Esophagus squamous epithelium (tissue), 5 donors: Measurements from ENCODE around the gene IKBKE. TPM values are rescaled to one million over a fixed set of nuclear protein-coding genes. Genes with fewer than 3 reads are reported as not detected.

ENCODE experiments used
- DNase-seq: peaks from one replicate; lab custom pipeline; 2025; lab: John Stamatoyannopoulos, UW
- H3K27ac ChIP-seq, 4 donors: fragments of 200-600 bp; sonication (generic); one replicate each; pipeline ENCODE4 v1.5.1; 2016 to 2019; ENCODE audit warnings: mild to moderate bottlenecking in 1 of 4
- H3K27me3 ChIP-seq, 4 donors: fragments of 200-600 bp; sonication (generic); 1 replicate in 3 of 4; 2 replicates in 1 of 4; pipeline versions ENCODE4 v1.5.1 to v1.6.0; 2017 to 2021; ENCODE audit warnings: antibody characterized with exemption in 1 of 4
- H3K36me3 ChIP-seq, 3 donors: fragments of 200-600 bp; sonication (generic); one replicate each; pipeline ENCODE4 v1.5.1; 2016 to 2019
- H3K4me1 ChIP-seq, 3 donors: fragments of 200-600 bp; sonication (generic); one replicate each; pipeline ENCODE4 v1.5.1; 2017 to 2019
- H3K4me3 ChIP-seq, 4 donors: fragments of 200-600 bp; sonication (generic); 1 replicate in 3 of 4; 2 replicates in 1 of 4; pipeline ENCODE4 v1.5.1; 2016 to 2019; ENCODE audit warnings: mild to moderate bottlenecking in 2 of 4, moderate library complexity in 1 of 4
- H3K9me3 ChIP-seq, 3 donors: fragments of 200-600 bp; sonication (generic); one replicate each; pipeline ENCODE4 v1.5.1; 2016 to 2019
- CTCF ChIP-seq, 6 experiments: fragments of 450-650 bp in 4 of 6; fragments of 200-600 bp in 2 of 6; sonication (generic) in 2 of 6; IDR thresholded peaks; one replicate each; pipeline ENCODE4 v1.5.1; 2016 to 2019; ENCODE audit warnings: antibody characterized with exemption in 6 of 6, mild to moderate bottlenecking in 4 of 6, moderate library complexity in 4 of 6
- POLR2A ChIP-seq, 4 donors: fragments of 450-650 bp; IDR thresholded peaks; one replicate each; pipeline ENCODE4 v1.6.1; 2017; ENCODE audit warnings: antibody characterized with exemption in 4 of 4, mild to moderate bottlenecking in 4 of 4, moderate library complexity in 3 of 4
- WGBS, 2 donors: methylation state at CpG; one replicate each; pipeline ENCODE4 v1.1.5; 2018; 5-methylcytosine and 5-hydroxymethylcytosine counted together
- intact Hi-C: fragments of 100-400 bp; cut with DNase I; formaldehyde crosslinking; loops from one replicate; pipeline ENCODE4 v1.15.0; 2022
- total RNA-seq, 4 donors: library from RNA; depleted of rRNA; stranded (reverse); fragments of >200 nt; gene quantifications; one replicate each; pipeline ENCODE4 v1.1.0, GENCODE V29; 2016
- donor health status: DM: yes; HTN: yes; CAD: no.

The IKBKE gene
- total RNA-seq: 10 to 100 TPM; 12.6 to 23.7 (median 18.1) TPM

GRCh38 chr1:206469933-206470691, at the start of gene IKBKE:
Gene IKBKE (plus strand): TSS chr1:206470476. CDS start chr1:206473228, 2,752 bp downstream.
- DNase-seq: no peak
- intact Hi-C loops: no loop called here
- peak within 1 kb of the TSS; percentile 76 to 87 (median 84) for H3K27ac ChIP-seq
- no peaks in the 10 kb centered on the region for H3K9me3 ChIP-seq
- no peaks in the 10 kb centered on the region for H3K27me3 ChIP-seq
- TF ChIP-seq CTCF (IDR thresholded peaks at IDR 0.05) (peak in 4 of 6 experiments; percentile 10 to 50 (median 38)), POLR2A (IDR thresholded peaks at IDR 0.05) (peak in 1 of 4 donors; percentile 53)
- H3K36me3 ChIP-seq: peaks cover 0 to 27% (median 3%) of the 10 kb centered on the region in 3 donors
- peak within 1 kb of the TSS; percentile 60 to 78 (median 75) for H3K4me3 ChIP-seq
- peaks cover 34 to 71% (median 38%) of the 10 kb centered on the region in 3 donors for H3K4me1 ChIP-seq
- WGBS, 2 donors: 13 to 43% methylated on average over 1 to 3 of the region's 10 CpGs

- H3K4me3 ChIP-seq: no peak overlapping the region
- no peak for TF ChIP-seq CTCF (IDR thresholded peaks at IDR 0.05)
- no peak for TF ChIP-seq POLR2A (IDR thresholded peaks at IDR 0.05)
Measured at GRCh38 chr1:206421616-206422340, 48.5 kb upstream of the IKBKE start.

GRCh38 chr1:206422525-206422924, 47.8 kb upstream of the IKBKE start:
- intact Hi-C loops: no loop called here
- H3K36me3 ChIP-seq: peaks cover 0 to 96% (median 19%) of the 10 kb centered on the region in 3 donors
- no peak overlapping the region for H3K27ac ChIP-seq
- no peak for TF ChIP-seq CTCF (IDR thresholded peaks at IDR 0.05)
- no peak for TF ChIP-seq POLR2A (IDR thresholded peaks at IDR 0.05)
- no peak for DNase-seq
- peaks cover 0 to 7% (median 0%) of the 10 kb centered on the region in 3 donors for H3K4me1 ChIP-seq
- 90 to 100% methylated on average over 1 of the region's 1 CpG for WGBS, 2 donors
- H3K4me3 ChIP-seq: no peak overlapping the region
- H3K27me3 ChIP-seq: no peaks in the 10 kb centered on the region
- no peaks in the 10 kb centered on the region for H3K9me3 ChIP-seq

More at GRCh38 chr1:206421616-206422340, 48.5 kb upstream of the IKBKE start:
- 78 to 81% methylated on average over 11 of the region's 11 CpGs for WGBS, 2 donors
- intact Hi-C loops: no loop called here
- Histone ChIP-seq H3K9me3 (no peaks in the 10 kb centered on the region), H3K36me3 (peaks cover 0 to 97% (median 19%) of the 10 kb centered on the region in 3 donors), H3K27ac (no peak overlapping the region), H3K27me3 (no peaks in the 10 kb centered on the region), H3K4me1 (peaks cover 0 to 7% (median 0%) of the 10 kb centered on the region in 3 donors)
- no peak for DNase-seq

GRCh38 chr1:206427291-206427690, 43.0 kb upstream of the IKBKE start:
- 75 to 95% methylated on average over 3 to 6 of the region's 6 CpGs for WGBS, 2 donors
- peaks cover 0 to 15% (median 6%) of the 10 kb centered on the region in 3 donors for H3K4me1 ChIP-seq
- no peak overlapping the region for H3K4me3 ChIP-seq
- H3K36me3 ChIP-seq: peaks cover 0 to 93% (median 14%) of the 10 kb centered on the region in 3 donors
- no peaks in the 10 kb centered on the region for H3K9me3 ChIP-seq
- no peak for DNase-seq
- H3K27me3 ChIP-seq: no peaks in the 10 kb centered on the region
- intact Hi-C loops: no loop called here
- no peak for TF ChIP-seq CTCF (IDR thresholded peaks at IDR 0.05)
- TF ChIP-seq POLR2A (IDR thresholded peaks at IDR 0.05): no peak
- H3K27ac ChIP-seq: no peak overlapping the region
